ENCODE results near the gene HDAC3. TPM values are rescaled to one million over a fixed set of nuclear protein-coding genes. Genes with fewer than 3 reads are reported as not detected.

HDAC3 gene
- total RNA-seq, 1 experiment from 2014 or later = 91.9 TPM

- H3K4me2 ChIP-seq (ENCODE audit: low read length) = no peak overlapping the region
- no peaks in the 10 kb centered on the region for H4K20me1 ChIP-seq (ENCODE audit: insufficient read depth)
- TF ChIP-seq, protein P1, sequence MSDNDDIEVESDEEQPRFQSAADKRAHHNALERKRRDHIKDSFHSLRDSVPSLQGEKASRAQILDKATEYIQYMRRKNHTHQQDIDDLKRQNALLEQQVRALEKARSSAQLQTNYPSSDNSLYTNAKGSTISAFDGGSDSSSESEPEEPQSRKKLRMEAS (IDR thresholded peaks at IDR 0.05) = no peak
- no peak for TF ChIP-seq FOSL1 (IDR thresholded peaks at IDR 0.05; ENCODE audit: low read depth)
- no peak for TF ChIP-seq CTCF (IDR thresholded peaks at IDR 0.05 in 2 of 3, conservative IDR thresholded peaks at IDR 0.05 in 1 of 3; ENCODE audit: borderline replicate concordance in 1 of 3, insufficient read depth in 1 of 3, low read depth in 2 of 3, low read length in 2 of 3)
- TF ChIP-seq ZFX (IDR thresholded peaks at IDR 0.05) = no peak
- no peak for TF ChIP-seq JUND (IDR thresholded peaks at IDR 0.05)
- TF ChIP-seq ZBTB33 (IDR thresholded peaks at IDR 0.05; ENCODE audit: extremely low read depth, insufficient replicate concordance, low read length) = no peak
- no peak for TF ChIP-seq POLR2AphosphoS5 (IDR thresholded peaks at IDR 0.05; ENCODE audit: low read depth, low read length)
- TF ChIP-seq, protein P2, sequence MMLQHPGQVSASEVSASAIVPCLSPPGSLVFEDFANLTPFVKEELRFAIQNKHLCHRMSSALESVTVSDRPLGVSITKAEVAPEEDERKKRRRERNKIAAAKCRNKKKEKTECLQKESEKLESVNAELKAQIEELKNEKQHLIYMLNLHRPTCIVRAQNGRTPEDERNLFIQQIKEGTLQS (IDR thresholded peaks at IDR 0.05) = no peak
- no peak for TF ChIP-seq ELF1 (IDR thresholded peaks at IDR 0.05; ENCODE audit: borderline replicate concordance, low read depth)
- TF ChIP-seq SP1 (IDR thresholded peaks at IDR 0.05; ENCODE audit: low read depth) = no peak
- TF ChIP-seq ZNF274 (IDR thresholded peaks at IDR 0.05; ENCODE audit: low read depth, low read length) = no peak
- H3K4me1 ChIP-seq (ENCODE audit: control insufficient read depth in 1 of 2, insufficient read depth in 2 of 2, low read length in 2 of 2) = peaks cover 5 to 34% of the 10 kb centered on the region in 2 experiments
- no peaks in the 10 kb centered on the region for H3K9me2 ChIP-seq (ENCODE audit: insufficient read depth)
- ATAC-seq (no peak), DNase-seq (ENCODE audit: low read depth, low spot score) (no peak)
- H3K27ac ChIP-seq (ENCODE audit: low read depth, low read length) = no peak overlapping the region
- H3K79me2 ChIP-seq (ENCODE audit: insufficient read depth, low read length) = peaks cover 9% of the 10 kb centered on the region
- RAD21 ChIA-PET (ENCODE audit: low non-redundant PET in 1 of 2, low total read pairs in 2 of 2, uncharacterized antibody in 2 of 2, unreplicated experiment in 2 of 2) = no interaction called here
- intact Hi-C loops (cut with micrococcal nuclease) = no loop called here
- POLR2A ChIA-PET = no interaction called here
- H3K9me3 ChIP-seq (ENCODE audit: control insufficient read depth in 1 of 2, insufficient read depth in 1 of 2, low read depth in 1 of 2, low read length in 2 of 2) = no peaks in the 10 kb centered on the region
- CTCF ChIA-PET = interaction anchor here (1.5 kb wide), 1 partner anchor 49 kb away, joined by 3 read pairs; no protein-coding TSS in a partner anchor
- H3K36me3 ChIP-seq (ENCODE audit: control insufficient read depth in 1 of 2, insufficient read depth in 2 of 2, low read length in 2 of 2) = peaks cover 0 to 2% of the 10 kb centered on the region in 2 experiments; a peak in 1 of 4 replicates
- no peak overlapping the region for H3K9ac ChIP-seq (ENCODE audit: low read length)
- no peak overlapping the region for H2AFZ ChIP-seq (ENCODE audit: low read depth, low read length, poor library complexity, severe bottlenecking)
- H3K27me3 ChIP-seq (ENCODE audit: insufficient read depth, low read length) = no peaks in the 10 kb centered on the region
- BruUV-seq (replicated peaks) = no TSS peak
- no peak overlapping the region for H3K4me3 ChIP-seq (replicated peaks in 1 of 2; ENCODE audit: low read depth in 1 of 2, low read length in 2 of 2)
Observed at GRCh38 chr5:141640698-141641097, 4.0 kb upstream of the HDAC3 start.
